ENCODE data around the gene FBXL17.

Gene FBXL17

DNA sequence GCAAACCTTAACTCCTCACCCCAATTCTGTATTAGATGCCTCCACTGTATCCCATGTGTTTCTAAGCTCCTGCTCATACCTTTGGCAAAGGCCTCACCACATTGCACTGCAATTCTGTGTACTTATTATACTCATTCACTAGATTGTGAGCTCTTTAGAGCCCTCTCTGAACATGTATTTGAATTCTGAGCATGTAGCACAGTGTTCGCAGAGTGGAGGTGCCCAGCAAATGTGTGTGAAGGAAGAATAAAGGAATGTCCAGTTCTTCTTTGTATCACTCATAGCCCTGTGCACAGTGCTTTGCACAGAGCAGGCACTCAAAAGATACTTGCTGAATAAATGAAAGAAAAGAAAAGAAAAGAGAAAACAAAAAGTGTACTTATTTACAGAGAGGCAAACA, 410.1 kb downstream of the FBXL17 start:
- H3K4me2 ChIP-seq (ENCODE audit: insufficient read depth, low read length), result no peak overlapping the region
- DNase-seq (no peak), ATAC-seq (ENCODE audit: insufficient read depth, low read depth) (no peak)
- H3K36me3 ChIP-seq (ENCODE audit: insufficient read depth, low read length), result no peaks in the 10 kb centered on the region
- no peak overlapping the region for H3K9ac ChIP-seq (ENCODE audit: low read depth, low read length)
- no peak overlapping the region for H3K27ac ChIP-seq (ENCODE audit: low read length)
- TF ChIP-seq EZH2 (IDR thresholded peaks at IDR 0.05; ENCODE audit: borderline replicate concordance, low read depth, low read length, severe bottlenecking), result no peak
- TF ChIP-seq, protein P1, sequence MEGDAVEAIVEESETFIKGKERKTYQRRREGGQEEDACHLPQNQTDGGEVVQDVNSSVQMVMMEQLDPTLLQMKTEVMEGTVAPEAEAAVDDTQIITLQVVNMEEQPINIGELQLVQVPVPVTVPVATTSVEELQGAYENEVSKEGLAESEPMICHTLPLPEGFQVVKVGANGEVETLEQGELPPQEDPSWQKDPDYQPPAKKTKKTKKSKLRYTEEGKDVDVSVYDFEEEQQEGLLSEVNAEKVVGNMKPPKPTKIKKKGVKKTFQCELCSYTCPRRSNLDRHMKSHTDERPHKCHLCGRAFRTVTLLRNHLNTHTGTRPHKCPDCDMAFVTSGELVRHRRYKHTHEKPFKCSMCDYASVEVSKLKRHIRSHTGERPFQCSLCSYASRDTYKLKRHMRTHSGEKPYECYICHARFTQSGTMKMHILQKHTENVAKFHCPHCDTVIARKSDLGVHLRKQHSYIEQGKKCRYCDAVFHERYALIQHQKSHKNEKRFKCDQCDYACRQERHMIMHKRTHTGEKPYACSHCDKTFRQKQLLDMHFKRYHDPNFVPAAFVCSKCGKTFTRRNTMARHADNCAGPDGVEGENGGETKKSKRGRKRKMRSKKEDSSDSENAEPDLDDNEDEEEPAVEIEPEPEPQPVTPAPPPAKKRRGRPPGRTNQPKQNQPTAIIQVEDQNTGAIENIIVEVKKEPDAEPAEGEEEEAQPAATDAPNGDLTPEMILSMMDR (IDR thresholded peaks at IDR 0.05; ENCODE audit: borderline replicate concordance, extremely low read depth, low read length, poor library complexity, severe bottlenecking), result no peak
- H3K4me3 ChIP-seq (ENCODE audit: low read depth in 1 of 2, low read length in 2 of 2), result no peak overlapping the region
- H4K20me1 ChIP-seq (ENCODE audit: insufficient read depth, low read length), result no peaks in the 10 kb centered on the region
- no peaks in the 10 kb centered on the region for H3K27me3 ChIP-seq (ENCODE audit: insufficient read depth, low read length, poor library complexity)
- no peaks in the 10 kb centered on the region for H3K9me3 ChIP-seq (ENCODE audit: insufficient read depth, low read length, severe bottlenecking)
- H3K79me2 ChIP-seq (ENCODE audit: insufficient read depth, low read length), result no peaks in the 10 kb centered on the region
- H3K4me1 ChIP-seq (ENCODE audit: insufficient read depth, low read length), result no peaks in the 10 kb centered on the region
- no peak overlapping the region for H2AFZ ChIP-seq (ENCODE audit: low read depth, low read length)

DNA sequence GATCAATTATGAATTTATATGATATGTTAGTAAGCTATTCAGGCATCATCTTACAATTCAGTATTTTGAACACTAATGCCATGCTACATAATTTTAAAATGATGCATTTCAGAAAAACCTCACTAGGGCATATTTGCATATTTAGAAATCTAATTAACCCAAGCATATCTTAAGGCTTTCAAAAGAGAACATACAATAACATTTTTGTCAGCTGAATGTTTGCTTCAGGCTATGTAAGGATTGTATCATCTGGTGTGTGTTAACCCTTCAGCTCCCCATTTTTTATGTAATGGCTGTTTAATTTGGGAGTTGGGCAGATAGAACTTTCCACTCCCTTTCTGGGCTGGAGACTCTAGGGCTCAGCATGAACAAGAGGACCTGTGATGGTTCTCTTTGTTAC, 412.1 kb downstream of the FBXL17 start:
- Histone ChIP-seq H3K79me2 (ENCODE audit: insufficient read depth, low read length) (no peaks in the 10 kb centered on the region), H3K4me2 (ENCODE audit: insufficient read depth, low read length) (no peak overlapping the region), H3K36me3 (ENCODE audit: insufficient read depth, low read length) (no peaks in the 10 kb centered on the region), H3K27ac (ENCODE audit: low read length) (no peak overlapping the region), H3K4me1 (ENCODE audit: insufficient read depth, low read length) (no peaks in the 10 kb centered on the region), H3K27me3 (ENCODE audit: insufficient read depth, low read length, poor library complexity) (no peaks in the 10 kb centered on the region), H3K9ac (ENCODE audit: low read depth, low read length) (no peak overlapping the region), H3K4me3 (ENCODE audit: low read depth in 1 of 2, low read length in 2 of 2) (no peak overlapping the region), H2AFZ (ENCODE audit: low read depth, low read length) (no peak overlapping the region), H4K20me1 (ENCODE audit: insufficient read depth, low read length) (no peaks in the 10 kb centered on the region), H3K9me3 (ENCODE audit: insufficient read depth, low read length, severe bottlenecking) (no peaks in the 10 kb centered on the region)
- DNase-seq (no peak), ATAC-seq (ENCODE audit: insufficient read depth, low read depth) (no peak)
- TF ChIP-seq, protein P1 (IDR thresholded peaks at IDR 0.05; ENCODE audit: borderline replicate concordance, extremely low read depth, low read length, poor library complexity, severe bottlenecking), result no peak

DNA sequence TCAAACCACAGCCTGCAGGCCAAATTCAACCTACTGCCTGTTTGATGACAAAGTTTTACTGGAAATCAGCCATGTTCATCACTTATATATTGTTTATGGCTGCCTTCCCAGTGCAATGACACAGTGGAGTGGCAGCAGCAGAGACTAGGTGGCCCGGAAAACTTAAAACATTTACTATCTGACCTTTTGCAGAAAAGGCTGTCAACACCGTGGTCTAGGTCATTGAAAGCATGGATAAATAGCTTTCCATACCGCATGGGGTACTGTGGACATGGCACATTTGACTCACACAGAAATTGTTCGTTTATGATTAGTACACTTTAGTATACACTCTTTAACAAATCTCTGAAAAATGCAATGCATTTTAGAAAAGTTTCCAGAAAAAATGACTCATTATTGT, 412.9 kb downstream of the FBXL17 start:
- Histone ChIP-seq H3K4me1 (ENCODE audit: insufficient read depth, low read length) (no peaks in the 10 kb centered on the region), H4K20me1 (ENCODE audit: insufficient read depth, low read length) (no peaks in the 10 kb centered on the region), H3K79me2 (ENCODE audit: insufficient read depth, low read length) (no peaks in the 10 kb centered on the region), H3K4me3 (ENCODE audit: low read depth in 1 of 2, low read length in 2 of 2) (no peak overlapping the region), H3K4me2 (ENCODE audit: insufficient read depth, low read length) (no peak overlapping the region), H3K9ac (ENCODE audit: low read depth, low read length) (no peak overlapping the region), H3K36me3 (ENCODE audit: insufficient read depth, low read length) (no peaks in the 10 kb centered on the region), H3K27ac (ENCODE audit: low read length) (no peak overlapping the region), H2AFZ (ENCODE audit: low read depth, low read length) (no peak overlapping the region), H3K27me3 (ENCODE audit: insufficient read depth, low read length, poor library complexity) (no peaks in the 10 kb centered on the region), H3K9me3 (ENCODE audit: insufficient read depth, low read length, severe bottlenecking) (no peaks in the 10 kb centered on the region)
- ATAC-seq (ENCODE audit: insufficient read depth, low read depth), result no peak
- no peak for TF ChIP-seq EZH2 (IDR thresholded peaks at IDR 0.05; ENCODE audit: borderline replicate concordance, low read depth, low read length, severe bottlenecking)
- TF ChIP-seq, protein P1 (IDR thresholded peaks at IDR 0.05; ENCODE audit: borderline replicate concordance, extremely low read depth, low read length, poor library complexity, severe bottlenecking), result no peak
- no peak for DNase-seq

DNA sequence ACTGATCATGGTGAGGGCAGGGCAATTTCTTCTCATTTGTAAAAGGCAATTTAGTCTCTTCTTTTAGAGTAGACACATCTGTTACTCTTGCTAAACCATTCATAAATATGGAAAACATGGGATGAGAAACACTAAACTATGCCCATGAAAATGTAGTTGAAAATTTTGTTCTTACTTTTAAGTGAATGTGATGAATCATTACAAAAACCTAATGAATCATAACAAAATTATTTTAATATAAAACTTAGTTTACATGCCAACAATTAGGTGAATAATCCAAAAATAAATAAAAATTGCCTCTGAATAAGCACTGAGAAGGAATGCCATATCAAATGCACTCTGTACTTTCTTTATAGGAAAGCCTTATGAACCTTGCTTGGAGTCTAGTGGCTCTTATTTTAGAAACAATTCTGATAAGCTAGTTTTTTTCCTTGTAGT, 413.5 kb downstream of the FBXL17 start:
- no peak overlapping the region for H3K9ac ChIP-seq (ENCODE audit: low read depth, low read length)
- no peak for DNase-seq

More for the DNA sequence above, 413.5 kb downstream of the FBXL17 start:
- no peaks in the 10 kb centered on the region for H3K4me1 ChIP-seq (ENCODE audit: insufficient read depth, low read length)
- H3K9me3 ChIP-seq (ENCODE audit: insufficient read depth, low read length, severe bottlenecking), result no peaks in the 10 kb centered on the region
- no peak overlapping the region for H3K4me2 ChIP-seq (ENCODE audit: insufficient read depth, low read length)
- no peaks in the 10 kb centered on the region for H4K20me1 ChIP-seq (ENCODE audit: insufficient read depth, low read length)
- no peak for ATAC-seq (ENCODE audit: insufficient read depth, low read depth)
- no peak overlapping the region for H3K27ac ChIP-seq (ENCODE audit: low read length)
- no peaks in the 10 kb centered on the region for H3K36me3 ChIP-seq (ENCODE audit: insufficient read depth, low read length)
- H3K27me3 ChIP-seq (ENCODE audit: insufficient read depth, low read length, poor library complexity), result no peaks in the 10 kb centered on the region
- no peak overlapping the region for H2AFZ ChIP-seq (ENCODE audit: low read depth, low read length)
- no peak overlapping the region for H3K4me3 ChIP-seq (ENCODE audit: low read depth in 1 of 2, low read length in 2 of 2)
- H3K79me2 ChIP-seq (ENCODE audit: insufficient read depth, low read length), result no peaks in the 10 kb centered on the region
- TF ChIP-seq, protein P1 (IDR thresholded peaks at IDR 0.05; ENCODE audit: borderline replicate concordance, extremely low read depth, low read length, poor library complexity, severe bottlenecking), result no peak
- TF ChIP-seq EZH2 (IDR thresholded peaks at IDR 0.05; ENCODE audit: borderline replicate concordance, low read depth, low read length, severe bottlenecking), result no peak

Data from DND-41 (cell line).